PFSK-1 (cell line): ENCODE results near the gene LRRC8D.

Experiments used
- FOXP2 ChIP-seq: optimal IDR thresholded peaks from 2 replicates; pipeline ENCODE3; 2011; ENCODE audit warnings: borderline replicate concordance, control low read depth, inconsistent platforms; ENCODE audit not compliant: insufficient read depth; ENCODE audit errors: extremely low read length, extremely low read depth
- POLR2AphosphoS5 ChIP-seq: IDR thresholded peaks from 2 replicates; pipeline ENCODE4 v1.6.1; 2012; ENCODE audit warnings: low read depth, mild to moderate bottlenecking, control low read depth, low read length, moderate library complexity
- SIN3A ChIP-seq: IDR thresholded peaks from 2 replicates; pipeline ENCODE4 v1.6.1; 2012; ENCODE audit warnings: mild to moderate bottlenecking, low read length, moderate library complexity, borderline replicate concordance; ENCODE audit not compliant: insufficient read depth
- TAF1 ChIP-seq: IDR thresholded peaks from 2 replicates; pipeline ENCODE4 v1.6.1; 2012; ENCODE audit warnings: low read length, control low read depth, borderline replicate concordance; ENCODE audit not compliant: insufficient read depth
- TF ChIP-seq, protein P1 (sequence below), 2 experiments: IDR thresholded peaks; 2 replicates each; pipeline versions ENCODE4 v1.6.1 to v1.8.0; 2011 to 2012; ENCODE audit warnings: low read depth in 2 of 2, low read length in 2 of 2, control low read depth in 1 of 2, inconsistent platforms in 1 of 2, mild to moderate bottlenecking in 1 of 2, moderate library complexity in 1 of 2; ENCODE audit not compliant: insufficient read depth in 1 of 2

Gene LRRC8D

DNA sequence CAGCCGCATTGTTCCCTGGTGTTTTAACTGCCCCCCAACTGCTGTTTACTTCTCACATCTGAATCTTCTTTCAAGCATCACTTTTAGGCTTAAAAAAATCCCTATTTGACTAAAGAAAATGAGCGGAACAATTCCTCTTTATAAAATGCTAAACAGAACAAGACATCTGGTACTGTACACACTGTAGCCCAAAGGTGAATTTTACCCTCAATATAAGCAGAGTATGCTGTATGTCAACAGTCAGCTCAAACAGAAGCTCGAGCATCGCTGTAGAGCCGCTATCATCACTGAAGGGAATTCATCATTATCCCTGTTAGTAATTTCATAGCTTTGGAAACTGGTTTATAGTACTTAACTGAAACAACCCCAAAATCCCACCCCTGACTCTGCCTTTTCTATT lies 85.3 kb downstream of the LRRC8D start:
- no peak for TF ChIP-seq SIN3A
- no peak for TF ChIP-seq TAF1
- no peak for TF ChIP-seq POLR2AphosphoS5
- TF ChIP-seq FOXP2, result no peak
- TF ChIP-seq, protein P1, sequence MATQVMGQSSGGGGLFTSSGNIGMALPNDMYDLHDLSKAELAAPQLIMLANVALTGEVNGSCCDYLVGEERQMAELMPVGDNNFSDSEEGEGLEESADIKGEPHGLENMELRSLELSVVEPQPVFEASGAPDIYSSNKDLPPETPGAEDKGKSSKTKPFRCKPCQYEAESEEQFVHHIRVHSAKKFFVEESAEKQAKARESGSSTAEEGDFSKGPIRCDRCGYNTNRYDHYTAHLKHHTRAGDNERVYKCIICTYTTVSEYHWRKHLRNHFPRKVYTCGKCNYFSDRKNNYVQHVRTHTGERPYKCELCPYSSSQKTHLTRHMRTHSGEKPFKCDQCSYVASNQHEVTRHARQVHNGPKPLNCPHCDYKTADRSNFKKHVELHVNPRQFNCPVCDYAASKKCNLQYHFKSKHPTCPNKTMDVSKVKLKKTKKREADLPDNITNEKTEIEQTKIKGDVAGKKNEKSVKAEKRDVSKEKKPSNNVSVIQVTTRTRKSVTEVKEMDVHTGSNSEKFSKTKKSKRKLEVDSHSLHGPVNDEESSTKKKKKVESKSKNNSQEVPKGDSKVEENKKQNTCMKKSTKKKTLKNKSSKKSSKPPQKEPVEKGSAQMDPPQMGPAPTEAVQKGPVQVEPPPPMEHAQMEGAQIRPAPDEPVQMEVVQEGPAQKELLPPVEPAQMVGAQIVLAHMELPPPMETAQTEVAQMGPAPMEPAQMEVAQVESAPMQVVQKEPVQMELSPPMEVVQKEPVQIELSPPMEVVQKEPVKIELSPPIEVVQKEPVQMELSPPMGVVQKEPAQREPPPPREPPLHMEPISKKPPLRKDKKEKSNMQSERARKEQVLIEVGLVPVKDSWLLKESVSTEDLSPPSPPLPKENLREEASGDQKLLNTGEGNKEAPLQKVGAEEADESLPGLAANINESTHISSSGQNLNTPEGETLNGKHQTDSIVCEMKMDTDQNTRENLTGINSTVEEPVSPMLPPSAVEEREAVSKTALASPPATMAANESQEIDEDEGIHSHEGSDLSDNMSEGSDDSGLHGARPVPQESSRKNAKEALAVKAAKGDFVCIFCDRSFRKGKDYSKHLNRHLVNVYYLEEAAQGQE (IDR thresholded peaks at IDR 0.05; ENCODE audit: insufficient read depth in 1 of 2, low read depth in 2 of 2, low read length in 2 of 2), result no peak

- no peak for TF ChIP-seq POLR2AphosphoS5
- TF ChIP-seq TAF1, result no peak
- TF ChIP-seq, protein P1 (IDR thresholded peaks at IDR 0.05; ENCODE audit: insufficient read depth in 1 of 2, low read depth in 2 of 2, low read length in 2 of 2), result no peak
- TF ChIP-seq SIN3A, result no peak
- no peak for TF ChIP-seq FOXP2
Observed at GRCh38 chr1:89907727-89908212, 86.9 kb downstream of the LRRC8D start.

DNA sequence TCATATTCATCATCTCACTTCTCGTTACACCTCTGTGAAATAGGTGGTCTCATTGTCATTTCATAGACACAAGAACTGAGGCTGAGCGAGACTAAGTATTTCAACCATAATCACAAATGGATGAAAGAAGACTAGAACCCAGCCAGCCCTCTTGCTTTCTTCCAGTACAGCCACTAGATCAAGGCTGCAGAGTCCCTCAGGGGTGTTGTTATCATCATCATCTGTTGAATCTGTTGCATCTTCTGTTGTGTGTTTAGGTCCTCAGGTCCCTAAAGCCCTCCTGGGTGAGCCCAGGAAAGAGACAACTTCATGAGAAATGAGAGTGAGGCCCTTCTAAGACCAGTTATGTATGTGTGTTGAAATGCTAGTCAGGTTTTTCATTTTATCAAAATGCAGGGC lies 87.4 kb downstream of the LRRC8D start:
- TF ChIP-seq FOXP2, result no peak
- TF ChIP-seq SIN3A, result no peak

DNA sequence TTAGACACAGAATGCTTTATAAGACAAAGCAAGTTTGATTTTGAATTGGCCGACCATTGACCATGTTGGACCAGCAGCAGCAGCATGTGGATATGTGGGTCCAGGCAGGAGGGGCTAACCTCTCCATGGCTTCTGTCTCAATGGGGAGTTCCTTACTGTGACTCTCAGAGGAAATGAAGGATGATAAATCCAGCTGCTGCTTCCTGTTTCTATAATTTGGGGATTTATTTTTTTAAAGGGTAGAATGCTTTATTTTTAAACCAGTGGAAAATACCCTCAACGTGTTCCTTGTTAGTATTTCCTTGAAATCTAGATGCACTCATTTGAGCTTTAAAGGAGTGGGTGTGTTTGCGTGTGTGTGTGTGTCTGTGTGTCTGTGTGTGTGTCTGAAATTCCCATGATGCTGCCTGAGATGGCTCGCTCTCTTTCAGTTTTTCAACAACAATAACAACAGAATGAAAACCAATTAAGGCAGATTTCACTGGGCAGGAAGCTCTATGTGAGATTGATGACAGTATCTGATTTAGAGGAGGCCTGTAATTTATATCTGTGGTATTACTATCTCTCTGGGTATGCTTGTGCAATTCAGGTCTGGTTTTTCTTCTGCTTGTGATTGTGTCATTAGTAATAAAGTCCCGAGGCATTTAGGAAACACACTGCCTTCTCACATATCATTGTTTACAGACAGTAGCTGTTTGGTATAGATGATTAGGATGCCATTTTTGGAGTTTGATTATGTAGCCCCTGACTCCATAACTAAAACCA lies 88.0 kb downstream of the LRRC8D start:
- TF ChIP-seq FOXP2 (peak; percentile 25), POLR2AphosphoS5 (peak; percentile 45; the same call in 1 of the 2 replicates), SIN3A (peak; percentile 93), TAF1 (peak; percentile 60; the same call in 1 of the 2 replicates)
- TF ChIP-seq, protein P1 (IDR thresholded peaks at IDR 0.05; ENCODE audit: insufficient read depth in 1 of 2, low read depth in 2 of 2, low read length in 2 of 2), result peak in 1 of 2 experiments; percentile 64; a peak in 2 of 4 replicates

GRCh38 chr1:89910268-89910667 lies 89.4 kb downstream of the LRRC8D start:
- TF ChIP-seq, protein P1 (IDR thresholded peaks at IDR 0.05; ENCODE audit: insufficient read depth in 1 of 2, low read depth in 2 of 2, low read length in 2 of 2), result no peak
- TF ChIP-seq SIN3A, result no peak
- no peak for TF ChIP-seq FOXP2
- no peak for TF ChIP-seq POLR2AphosphoS5
